ENCODE results near the gene YJU2.
"Not testable (repeated sequence)": the region's sequence is repeated elsewhere in the genome, so short reads cannot be mapped to it uniquely, and the experiment has no call there.

Gene YJU2

GRCh38 chr19:4267901-4268815, 21.3 kb downstream of the YJU2 start:
- in situ Hi-C loops (cut with HindIII; ENCODE audit: low sequenced_read_pairs): no loop called here
- no peak for DNase-seq (ENCODE audit: low read depth, low spot score)
- H3K4me3 ChIP-seq (ENCODE audit: low read depth, low read length): no peak overlapping the region
- TF ChIP-seq, protein P1, sequence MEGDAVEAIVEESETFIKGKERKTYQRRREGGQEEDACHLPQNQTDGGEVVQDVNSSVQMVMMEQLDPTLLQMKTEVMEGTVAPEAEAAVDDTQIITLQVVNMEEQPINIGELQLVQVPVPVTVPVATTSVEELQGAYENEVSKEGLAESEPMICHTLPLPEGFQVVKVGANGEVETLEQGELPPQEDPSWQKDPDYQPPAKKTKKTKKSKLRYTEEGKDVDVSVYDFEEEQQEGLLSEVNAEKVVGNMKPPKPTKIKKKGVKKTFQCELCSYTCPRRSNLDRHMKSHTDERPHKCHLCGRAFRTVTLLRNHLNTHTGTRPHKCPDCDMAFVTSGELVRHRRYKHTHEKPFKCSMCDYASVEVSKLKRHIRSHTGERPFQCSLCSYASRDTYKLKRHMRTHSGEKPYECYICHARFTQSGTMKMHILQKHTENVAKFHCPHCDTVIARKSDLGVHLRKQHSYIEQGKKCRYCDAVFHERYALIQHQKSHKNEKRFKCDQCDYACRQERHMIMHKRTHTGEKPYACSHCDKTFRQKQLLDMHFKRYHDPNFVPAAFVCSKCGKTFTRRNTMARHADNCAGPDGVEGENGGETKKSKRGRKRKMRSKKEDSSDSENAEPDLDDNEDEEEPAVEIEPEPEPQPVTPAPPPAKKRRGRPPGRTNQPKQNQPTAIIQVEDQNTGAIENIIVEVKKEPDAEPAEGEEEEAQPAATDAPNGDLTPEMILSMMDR (IDR thresholded peaks at IDR 0.05; ENCODE audit: low read depth, low read length): no peak

GRCh38 chr19:4268816-4269430, 22.0 kb downstream of the YJU2 start:
- no peak for DNase-seq (ENCODE audit: low read depth, low spot score)
- in situ Hi-C loops (cut with HindIII; ENCODE audit: low sequenced_read_pairs): no loop called here
- TF ChIP-seq, protein P1 (IDR thresholded peaks at IDR 0.05; ENCODE audit: low read depth, low read length): no peak
- H3K4me3 ChIP-seq (ENCODE audit: low read depth, low read length): no peak overlapping the region

DNA sequence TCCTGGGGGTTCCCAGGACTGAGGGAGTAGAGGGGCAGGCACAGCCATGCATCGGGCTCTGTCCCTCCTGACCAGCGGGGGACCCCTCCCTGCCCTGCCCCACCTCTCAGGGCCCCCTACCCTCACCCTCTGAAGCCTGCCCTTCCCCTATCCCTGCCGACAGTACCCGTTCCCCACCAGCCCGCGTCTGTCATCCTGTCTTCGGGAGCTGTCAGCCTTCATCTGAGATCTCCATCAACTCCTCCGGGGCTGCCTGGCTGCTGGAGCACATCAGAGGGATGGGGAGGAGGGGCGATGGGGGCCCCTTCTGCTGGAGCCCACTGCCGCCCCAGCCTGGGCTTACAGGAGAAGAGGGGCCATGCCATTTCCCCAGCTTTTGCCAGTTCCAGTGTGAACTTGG, 26.0 kb downstream of the YJU2 start:
- DNase-seq (ENCODE audit: low read depth, low spot score): no peak
- TF ChIP-seq, protein P1 (IDR thresholded peaks at IDR 0.05; ENCODE audit: low read depth, low read length): no peak
- H3K4me3 ChIP-seq (ENCODE audit: low read depth, low read length): no peak overlapping the region
- in situ Hi-C loops (cut with HindIII; ENCODE audit: low sequenced_read_pairs): no loop called here

- in situ Hi-C loops (cut with HindIII; ENCODE audit: low sequenced_read_pairs); DNase-seq (ENCODE audit: low read depth, low spot score); H3K4me3 ChIP-seq (ENCODE audit: low read depth, low read length): not testable (repeated sequence)
These were observed 27.4 kb downstream of the YJU2 start for GRCh38 chr19:4274321-4274686.

DNA sequence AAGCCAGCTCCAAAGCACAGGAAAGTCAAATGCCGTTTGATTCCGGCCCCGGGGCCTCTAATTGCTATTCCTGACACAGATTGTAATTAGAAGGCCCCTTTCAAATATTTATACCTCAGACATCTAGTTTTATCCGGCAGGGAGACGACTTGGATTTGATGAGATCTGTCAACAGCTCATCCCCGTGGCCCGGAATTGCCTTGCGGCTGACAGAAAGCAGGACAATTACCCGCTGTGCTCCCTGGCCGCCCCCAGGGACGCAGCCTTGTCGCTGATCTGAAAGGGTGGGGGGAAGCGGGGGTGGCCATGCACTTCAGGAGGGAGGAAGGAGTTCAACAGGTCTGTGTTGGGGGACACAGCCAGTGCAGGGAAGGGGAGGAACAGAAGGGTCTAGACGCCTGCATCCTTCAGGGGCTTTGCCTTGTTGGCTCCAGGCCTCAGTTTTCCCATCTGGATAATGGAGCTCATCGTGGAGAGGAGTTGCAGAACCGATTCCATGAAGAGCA, 30.4 kb downstream of the YJU2 start:
- DNase-seq (ENCODE audit: low read depth, low spot score): no peak
- TF ChIP-seq, protein P1 (IDR thresholded peaks at IDR 0.05; ENCODE audit: low read depth, low read length): no peak
- H3K4me3 ChIP-seq (ENCODE audit: low read depth, low read length): no peak overlapping the region
- in situ Hi-C loops (cut with HindIII; ENCODE audit: low sequenced_read_pairs): no loop called here

GRCh38 chr19:4278010-4278409, 31.1 kb downstream of the YJU2 start:
- TF ChIP-seq, protein P1 (IDR thresholded peaks at IDR 0.05; ENCODE audit: low read depth, low read length): no peak
- DNase-seq (ENCODE audit: low read depth, low spot score): no peak
- in situ Hi-C loops (cut with HindIII; ENCODE audit: low sequenced_read_pairs): no loop called here
- H3K4me3 ChIP-seq (ENCODE audit: low read depth, low read length): no peak overlapping the region

All from astrocyte of the spinal cord (primary cell).